ENCODE data around the gene SDK1.

Gene SDK1

DNA sequence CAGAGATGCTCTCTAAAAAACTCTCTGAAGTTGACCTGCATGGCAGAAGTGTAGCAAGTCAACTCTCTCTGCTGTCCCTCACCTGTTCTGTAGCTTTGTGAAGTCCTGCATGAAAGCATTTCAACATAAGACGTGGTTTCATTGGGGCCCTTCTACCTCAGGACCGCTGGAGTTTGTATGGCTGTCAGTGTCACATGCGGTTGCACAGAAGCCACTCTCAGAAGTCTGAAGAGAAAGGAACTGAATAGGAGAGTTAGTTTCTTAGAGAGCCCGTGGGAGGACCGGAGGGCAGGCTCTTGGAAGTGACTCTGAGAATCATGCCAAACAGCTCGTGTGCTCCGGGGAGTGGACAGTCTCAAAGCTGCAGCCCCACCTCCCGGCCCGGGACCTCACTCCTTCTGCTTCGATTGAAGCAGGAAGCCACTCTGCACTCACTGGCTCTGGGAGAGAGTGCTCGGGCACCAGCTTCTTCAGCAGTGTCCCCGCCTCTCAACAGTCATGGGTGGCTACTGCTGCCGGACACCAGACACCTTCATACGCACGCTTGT lies 486.7 kb downstream of the SDK1 start:
- DNase-seq (ENCODE audit: low spot score), result no peak

DNA sequence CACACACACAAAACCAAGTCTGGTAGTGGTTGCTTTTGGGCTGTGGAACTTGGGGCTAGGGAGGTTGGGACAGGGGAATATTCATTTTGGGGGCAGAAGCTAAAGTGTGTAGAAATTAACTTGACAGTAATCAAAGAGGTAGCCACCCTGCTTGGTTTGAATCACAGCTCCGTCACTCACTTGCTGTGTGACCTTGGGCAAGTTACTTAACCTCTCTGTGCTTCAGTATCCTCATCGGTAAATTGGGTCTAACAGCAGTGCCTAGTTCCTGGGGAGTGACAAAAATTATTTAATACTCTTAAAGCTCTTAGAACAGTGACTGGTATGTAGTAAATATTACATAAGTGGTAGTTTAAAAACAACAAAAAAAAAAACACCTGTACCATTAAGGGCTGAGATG lies 489.8 kb downstream of the SDK1 start:
- no peak for DNase-seq (ENCODE audit: low spot score)

DNA sequence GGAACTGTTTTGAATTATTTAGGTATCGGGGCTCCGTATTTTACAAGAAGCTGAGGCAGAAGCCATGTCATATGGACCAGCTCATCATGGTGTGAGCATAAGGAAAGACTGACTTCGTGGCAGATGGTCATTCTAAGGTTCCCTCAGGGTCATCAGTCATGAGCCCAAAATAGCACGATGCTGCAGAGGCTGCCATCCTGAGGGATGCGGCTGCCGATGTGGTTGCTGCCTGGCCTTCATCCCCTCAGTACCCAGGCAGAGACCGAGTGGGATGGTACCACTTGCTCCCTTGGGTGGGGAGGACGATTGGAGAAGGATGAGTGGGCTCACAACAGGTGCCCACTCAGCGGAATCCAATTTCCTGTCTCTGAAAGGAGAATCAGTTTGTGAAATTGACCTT lies 490.3 kb downstream of the SDK1 start:
- no peak for DNase-seq (ENCODE audit: low spot score)

DNA sequence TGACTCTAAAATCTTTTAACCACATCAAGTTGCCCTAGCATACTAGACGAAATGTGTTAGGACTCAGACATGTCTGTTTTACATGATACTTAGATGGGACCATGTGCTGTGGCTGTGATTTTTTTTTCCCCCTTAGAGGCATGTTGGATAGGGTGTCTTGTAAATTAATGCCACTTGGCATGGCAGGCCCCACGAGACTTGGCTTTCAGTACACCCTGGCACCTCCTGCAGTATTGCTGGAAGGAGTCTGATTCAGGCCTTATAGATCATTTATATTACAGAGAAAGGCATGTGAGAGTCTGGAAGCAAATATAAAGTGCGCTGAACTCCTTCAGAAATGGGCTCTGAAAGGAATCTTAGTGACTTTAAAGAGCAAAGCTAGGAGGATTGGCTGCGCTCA lies 494.1 kb downstream of the SDK1 start:
- DNase-seq (ENCODE audit: low spot score), result no peak

DNA sequence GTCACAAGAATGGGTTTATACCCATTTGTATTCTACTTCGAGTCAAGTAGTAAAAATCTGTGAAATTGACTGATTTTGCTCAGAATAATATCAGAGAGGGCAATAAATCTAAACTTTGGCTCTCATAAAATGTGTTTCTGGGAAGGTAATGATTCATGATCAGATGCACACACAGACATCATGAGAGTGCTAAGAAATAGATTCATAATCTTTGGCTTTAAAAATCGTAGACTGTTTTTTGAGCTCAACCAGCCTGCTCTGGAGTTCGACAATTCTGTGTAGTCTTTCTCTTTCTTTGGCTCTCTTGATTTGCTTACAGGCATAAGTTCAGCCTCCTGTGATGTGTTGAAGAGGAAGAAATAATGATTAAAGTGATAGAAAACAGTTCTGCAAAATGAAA lies 494.7 kb downstream of the SDK1 start:
- DNase-seq (ENCODE audit: low spot score), result no peak

DNA sequence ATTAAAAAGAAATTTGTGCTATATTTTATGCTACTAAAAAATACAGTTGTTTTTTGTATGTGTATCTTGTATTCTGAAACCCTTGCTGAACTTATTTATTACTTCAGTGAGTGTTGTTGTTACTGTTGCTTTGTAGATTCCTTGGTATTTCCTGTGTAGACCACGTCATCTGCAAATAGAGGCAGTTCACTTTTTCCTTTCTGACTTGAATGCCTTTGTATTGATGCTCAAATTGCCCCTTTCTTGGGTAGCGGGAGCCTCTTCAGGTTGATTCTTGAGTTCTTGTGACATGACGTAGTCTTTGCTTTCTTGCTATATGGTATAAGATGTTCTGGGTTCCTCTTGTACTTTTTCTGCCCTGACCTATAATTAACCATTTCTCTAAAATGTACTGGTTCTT lies 504.1 kb downstream of the SDK1 start:
- DNase-seq (ENCODE audit: low spot score), result no peak

DNA sequence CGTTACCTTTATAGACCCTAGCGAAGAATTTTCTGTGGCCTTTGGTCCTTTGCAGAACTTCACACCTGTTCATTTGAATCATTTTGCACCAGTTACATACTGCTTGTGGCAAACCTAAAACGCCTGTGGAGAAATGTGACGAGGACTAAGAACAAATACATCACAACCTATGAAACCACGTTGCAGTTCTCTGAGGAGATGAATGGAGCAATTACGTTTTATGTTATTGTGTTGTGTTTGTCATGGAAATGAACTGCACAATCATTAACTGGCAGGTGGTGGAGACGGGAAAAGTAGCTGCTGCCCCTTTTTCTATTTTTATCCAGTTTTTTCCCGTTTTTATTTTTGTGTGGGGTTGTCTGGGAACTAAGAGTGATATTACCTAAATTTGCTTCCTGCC lies 505.5 kb downstream of the SDK1 start:
- DNase-seq (ENCODE audit: low spot score), result no peak

DNA sequence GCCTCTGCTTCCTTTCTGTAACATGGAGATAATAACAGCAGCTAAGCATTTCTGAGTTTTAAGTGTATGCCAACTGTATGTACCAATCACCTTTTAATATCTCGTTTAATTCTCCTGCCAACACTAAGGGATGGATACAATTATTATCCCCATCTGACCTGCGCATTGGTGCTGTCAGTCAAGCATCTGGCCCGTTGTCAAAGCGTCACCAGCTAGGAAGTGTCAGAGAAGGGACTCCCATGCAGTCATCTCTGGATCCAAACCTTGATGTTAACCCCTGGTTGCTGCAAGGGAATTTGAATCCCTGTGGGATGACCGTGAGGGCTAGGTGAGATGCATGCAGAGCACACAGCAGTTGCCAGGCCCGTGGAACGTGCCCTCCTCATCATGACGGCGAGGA lies 506.8 kb downstream of the SDK1 start:
- DNase-seq (ENCODE audit: low spot score), result no peak

DNA sequence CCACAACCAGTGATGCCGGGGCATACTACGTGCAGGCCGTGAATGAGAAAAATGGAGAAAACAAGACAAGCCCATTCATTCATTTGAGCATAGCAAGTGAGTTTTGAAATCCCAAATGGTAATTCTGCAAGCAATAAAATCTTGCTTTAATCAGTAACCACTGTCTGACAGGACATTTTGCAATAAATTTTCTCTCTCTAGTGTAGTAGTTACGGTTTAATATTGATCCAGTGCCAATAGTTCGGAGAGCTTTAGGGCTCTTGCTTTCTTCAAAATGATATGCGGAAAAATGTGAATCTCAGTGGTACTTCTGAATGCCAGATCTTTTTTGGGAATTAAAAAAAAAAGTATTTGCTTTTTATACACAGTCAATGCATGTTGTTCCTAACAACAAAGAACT lies 520.4 kb downstream of the SDK1 start:
- no peak for DNase-seq (ENCODE audit: low spot score)

DNA sequence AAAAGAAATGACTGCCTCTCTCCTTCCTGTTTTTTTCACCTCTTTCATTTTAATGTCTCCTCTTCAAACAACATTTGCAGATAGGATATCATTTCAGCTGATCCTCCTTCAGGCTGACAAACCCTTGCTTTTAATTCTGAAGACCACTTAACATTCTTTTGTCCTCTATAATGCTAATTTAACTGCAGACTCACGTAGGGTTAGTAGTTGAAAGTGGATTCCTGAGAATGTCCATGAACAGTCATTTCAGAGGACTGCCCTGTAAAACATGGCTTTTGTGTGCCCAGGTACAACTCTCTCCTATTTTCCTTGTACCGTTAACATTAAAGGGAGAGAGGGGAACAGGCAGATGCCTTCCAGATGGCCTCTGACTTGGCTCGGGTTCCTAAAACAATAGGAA lies 524.4 kb downstream of the SDK1 start:
- DNase-seq (ENCODE audit: low spot score), result no peak

DNA sequence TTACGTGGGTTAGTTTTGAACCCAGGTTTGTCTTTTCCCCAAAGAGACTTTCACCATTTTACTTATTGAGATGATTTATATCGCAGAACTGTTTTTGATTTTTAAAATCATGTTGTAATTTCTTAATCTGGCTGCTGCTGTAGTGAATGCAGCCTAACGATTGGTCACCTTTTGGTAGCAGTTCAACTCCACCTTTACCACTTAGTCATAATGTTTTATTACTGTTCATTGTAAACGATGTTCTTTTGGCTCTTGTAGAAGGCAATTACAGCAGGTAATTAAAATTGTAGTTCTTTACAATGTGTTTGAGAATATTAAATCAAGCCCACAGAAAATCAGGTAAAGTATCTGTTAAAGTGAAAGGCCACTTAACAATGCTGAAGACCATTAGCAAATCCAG lies 531.1 kb downstream of the SDK1 start:
- DNase-seq (ENCODE audit: low spot score), result no peak

DNA sequence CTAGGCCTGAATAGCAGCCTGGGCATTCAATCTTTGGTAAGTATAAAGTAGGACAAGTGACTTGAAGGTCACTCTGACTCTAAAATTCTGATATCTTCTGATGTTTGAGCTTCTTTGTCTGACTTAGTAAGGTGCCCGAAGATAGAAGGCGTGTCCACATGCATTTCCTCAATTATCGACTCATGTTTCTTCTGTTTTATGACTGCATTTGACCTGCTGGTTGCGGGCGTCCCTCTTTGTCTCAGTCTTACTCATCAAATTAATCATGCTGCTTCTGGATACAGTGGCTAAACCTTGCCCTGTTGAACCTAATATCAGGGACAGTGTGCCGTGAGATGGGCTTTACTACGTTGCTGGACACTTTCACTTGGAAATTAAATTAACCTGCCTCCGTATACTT lies 534.1 kb downstream of the SDK1 start:
- no peak for DNase-seq (ENCODE audit: low spot score)

DNA sequence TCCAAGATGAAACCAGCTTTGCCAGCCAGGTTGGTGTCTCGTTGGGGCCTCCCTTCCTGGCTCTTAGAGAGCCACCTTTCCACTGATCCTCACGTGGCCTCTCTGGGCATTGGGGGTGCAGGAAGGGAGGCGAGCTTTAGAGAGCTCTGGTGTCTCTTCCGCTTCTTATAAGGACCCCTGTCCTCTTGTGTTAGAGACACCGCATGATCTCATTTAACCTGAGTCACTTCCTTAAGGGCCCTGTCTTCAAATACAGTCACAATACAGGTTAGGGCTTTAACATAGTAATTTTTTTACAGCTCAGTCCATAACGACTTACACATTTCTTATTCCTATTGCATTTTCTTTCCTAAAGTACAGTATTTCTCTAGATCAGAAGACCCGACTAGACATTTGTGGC lies 535.8 kb downstream of the SDK1 start:
- DNase-seq (ENCODE audit: low spot score), result no peak

DNA sequence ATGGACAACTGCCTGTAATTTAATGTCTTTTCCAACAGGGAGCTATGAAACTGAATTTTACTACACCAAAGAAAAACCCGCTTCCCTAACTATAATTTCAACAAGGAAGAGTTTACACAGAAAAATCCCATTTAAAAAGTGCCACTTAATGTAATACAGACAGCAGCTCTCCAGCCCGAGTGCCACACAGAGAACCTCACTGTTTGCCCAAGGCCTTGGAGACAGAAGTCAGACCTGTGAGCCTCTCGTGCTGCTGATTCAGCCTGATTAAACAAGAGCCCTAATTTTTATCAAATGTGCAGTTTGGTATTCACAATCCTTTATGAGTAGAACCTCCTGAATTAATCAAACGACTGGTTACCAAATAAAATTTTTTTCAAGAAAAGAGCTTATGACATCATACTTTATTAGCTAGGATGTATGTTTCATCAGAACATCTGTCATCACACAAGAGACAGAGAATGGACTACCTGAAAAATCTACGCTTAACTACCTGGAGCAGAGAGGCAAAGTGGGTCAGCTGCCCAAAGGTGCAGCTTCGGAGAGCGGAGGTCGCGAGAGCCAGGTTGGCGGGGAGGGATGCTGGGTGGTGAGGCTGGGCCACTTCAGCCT lies 543.6 kb downstream of the SDK1 start:
- no peak for DNase-seq (ENCODE audit: low spot score)

DNA sequence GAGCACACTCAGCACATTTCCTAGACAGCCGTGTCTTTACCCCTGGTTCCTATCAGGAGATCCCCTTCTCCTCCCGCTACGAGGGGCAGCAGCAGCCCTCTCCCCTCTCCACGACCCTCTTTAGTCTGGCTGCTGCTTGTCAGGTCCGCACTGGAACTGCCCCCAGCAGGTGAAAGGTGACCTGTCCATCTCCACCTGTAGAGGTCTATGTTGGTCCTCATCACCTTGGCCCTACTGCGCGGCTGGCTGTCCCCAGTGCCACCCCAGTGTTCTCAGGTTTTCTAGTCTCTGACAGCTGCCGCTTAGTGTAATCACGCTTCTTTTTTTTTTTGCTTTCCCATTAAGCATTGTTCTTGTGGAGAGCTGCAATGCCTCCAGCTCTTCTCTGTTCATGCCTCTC lies 545.7 kb downstream of the SDK1 start:
- no peak for DNase-seq (ENCODE audit: low spot score)

DNA sequence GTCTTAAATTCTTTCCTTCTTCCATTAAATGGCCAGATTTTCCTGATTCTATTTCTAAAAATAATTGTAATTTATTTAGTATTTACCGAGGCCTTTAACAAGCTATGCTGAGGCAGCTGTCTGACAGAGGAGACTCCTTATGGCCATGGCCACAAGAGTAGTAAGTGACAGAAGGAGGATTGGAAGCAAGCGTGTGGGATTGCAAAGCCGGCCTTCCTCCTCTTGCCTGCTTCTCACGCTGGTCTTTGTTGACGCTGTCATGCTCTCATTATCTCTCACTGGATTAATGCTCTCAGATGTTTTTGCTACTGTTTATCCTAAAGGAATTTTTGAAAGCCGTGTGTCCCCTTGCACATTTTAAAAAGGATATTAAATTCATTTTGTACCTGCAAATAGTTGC lies 546.3 kb downstream of the SDK1 start:
- no peak for DNase-seq (ENCODE audit: low spot score)

DNA sequence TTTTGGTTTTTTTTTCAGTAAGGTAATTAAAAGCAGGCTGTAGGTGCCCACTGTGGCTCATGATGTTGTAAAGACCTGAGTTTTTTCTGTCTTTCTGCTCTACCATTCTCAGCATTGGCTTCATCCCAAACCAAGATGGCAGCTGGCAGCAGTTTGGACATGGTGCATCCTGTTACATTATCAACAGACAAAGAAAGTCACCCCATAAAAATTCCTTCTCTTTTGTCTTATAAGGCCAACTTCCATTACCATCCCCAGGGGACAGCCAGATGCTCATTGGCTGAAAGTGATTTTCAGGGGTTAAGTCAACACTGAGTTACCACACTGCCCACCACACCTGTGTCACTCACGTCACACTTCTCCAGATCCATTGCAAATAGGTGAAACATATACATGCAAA lies 558.4 kb downstream of the SDK1 start:
- DNase-seq (ENCODE audit: low spot score), result no peak

DNA sequence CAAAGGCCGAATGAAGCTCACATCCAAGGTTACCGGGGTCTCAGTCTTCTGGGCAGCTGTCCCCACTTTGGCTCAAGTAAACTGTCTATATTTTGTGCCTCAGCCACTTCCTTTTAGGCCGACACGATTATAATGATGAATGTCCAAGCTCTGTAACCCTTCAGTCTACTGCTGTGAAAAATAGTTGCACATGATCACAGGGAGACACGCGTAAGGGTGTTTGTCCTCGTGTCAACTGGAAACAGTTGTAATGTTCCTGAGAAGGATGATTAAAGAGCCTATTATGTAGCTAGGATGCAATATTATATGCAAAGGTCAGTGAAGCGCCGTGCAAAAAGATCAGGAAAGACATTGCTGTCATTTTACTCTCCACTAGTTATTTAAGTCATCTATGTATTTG lies 559.9 kb downstream of the SDK1 start:
- DNase-seq (ENCODE audit: low spot score), result no peak

DNA sequence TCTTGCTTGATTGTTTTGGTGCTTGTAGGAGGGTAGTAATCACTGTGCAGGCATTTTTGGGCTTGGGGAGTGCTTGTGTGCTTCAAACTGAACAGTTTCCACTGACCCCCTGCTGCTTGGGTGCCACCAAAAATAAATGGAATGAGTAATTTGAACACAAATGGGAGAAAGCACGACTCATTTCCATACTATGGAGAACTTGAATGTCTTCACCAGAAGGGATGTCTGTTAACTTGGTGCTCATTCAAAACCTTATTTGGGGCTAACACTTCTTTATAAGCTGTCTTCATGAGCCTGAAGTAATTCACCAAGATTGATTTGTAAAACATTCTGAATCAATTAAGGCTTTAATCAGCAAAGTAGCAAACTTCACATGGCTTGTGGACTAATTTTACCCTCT lies 560.3 kb downstream of the SDK1 start:
- no peak for DNase-seq (ENCODE audit: low spot score)

DNA sequence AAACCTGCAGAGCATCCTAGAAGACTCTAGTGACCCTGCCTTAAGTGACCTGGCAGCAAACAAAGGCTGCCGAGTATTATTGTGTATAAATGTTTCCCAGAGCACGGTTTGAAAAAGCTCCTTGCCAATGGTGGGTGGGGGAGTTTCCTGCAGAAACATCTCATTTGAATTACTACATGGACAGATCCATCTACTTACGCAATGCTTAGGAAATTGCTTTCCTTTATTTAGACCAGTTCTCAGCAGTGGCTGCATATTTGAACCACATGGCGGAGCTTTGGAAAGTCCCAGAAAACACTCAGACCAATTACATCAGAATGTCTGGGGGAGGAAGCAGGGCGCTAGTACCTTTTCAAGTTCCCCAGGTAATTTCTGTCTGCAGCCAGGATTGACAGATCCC lies 560.9 kb downstream of the SDK1 start:
- DNase-seq (ENCODE audit: low spot score), result no peak

DNA sequence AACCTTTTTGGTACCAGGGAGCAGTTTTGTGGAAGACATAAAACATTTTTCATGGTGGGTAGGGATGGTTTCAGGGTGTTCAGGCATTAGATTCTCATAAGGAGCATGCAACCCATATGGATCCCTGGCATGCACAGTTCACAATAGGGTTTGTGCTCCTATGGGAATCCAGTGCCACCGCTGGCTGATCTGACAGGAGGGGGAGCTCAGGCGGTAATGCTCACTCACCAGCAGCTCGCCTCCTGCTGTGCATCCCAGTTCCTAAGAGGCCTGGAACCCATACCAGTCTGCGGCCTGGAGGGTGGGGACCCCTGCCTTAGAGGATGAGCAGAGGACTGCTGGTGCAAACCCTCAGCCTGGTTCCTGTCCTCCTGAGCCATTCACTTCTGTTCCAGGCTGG lies 561.7 kb downstream of the SDK1 start:
- DNase-seq (ENCODE audit: low spot score), result no peak

DNA sequence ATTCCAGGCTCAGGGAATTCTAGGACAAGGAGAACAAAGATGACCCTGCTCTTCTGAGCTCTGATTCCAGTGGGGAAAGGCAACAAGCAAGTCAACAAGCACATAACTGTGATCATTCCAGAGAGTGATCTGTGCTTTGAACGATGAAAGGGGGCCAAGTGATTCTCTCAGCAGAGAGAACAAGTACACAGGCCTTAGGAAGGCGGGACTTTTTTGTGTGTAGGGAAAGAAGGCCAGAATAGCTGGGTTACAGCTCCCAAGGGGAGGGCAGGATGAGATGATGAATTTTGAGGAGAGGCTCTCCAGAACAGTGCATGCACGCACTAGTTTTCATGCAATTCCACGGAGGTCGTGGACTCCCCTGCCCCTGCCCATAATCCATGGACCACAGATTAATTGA lies 565.2 kb downstream of the SDK1 start:
- DNase-seq (ENCODE audit: low spot score), result no peak

DNA sequence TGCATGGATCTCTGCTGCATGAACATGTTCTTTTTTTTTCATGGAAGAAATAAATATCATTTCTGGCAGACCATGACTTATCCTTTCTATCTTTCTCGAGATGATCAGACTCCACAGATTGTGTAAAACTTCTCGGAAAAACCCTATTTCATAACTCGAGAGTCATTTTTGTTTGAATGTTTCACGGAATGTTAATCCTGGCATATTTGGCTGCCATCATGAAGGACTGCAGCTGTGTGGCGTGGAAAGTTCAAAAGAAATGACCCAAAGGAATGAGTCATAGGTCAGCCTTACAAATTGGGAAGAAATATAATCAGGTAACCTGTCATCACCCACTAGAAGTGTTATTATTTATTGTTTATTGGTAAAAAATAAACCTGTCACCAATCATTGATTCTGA lies 566.8 kb downstream of the SDK1 start:
- DNase-seq (ENCODE audit: low spot score), result no peak

DNA sequence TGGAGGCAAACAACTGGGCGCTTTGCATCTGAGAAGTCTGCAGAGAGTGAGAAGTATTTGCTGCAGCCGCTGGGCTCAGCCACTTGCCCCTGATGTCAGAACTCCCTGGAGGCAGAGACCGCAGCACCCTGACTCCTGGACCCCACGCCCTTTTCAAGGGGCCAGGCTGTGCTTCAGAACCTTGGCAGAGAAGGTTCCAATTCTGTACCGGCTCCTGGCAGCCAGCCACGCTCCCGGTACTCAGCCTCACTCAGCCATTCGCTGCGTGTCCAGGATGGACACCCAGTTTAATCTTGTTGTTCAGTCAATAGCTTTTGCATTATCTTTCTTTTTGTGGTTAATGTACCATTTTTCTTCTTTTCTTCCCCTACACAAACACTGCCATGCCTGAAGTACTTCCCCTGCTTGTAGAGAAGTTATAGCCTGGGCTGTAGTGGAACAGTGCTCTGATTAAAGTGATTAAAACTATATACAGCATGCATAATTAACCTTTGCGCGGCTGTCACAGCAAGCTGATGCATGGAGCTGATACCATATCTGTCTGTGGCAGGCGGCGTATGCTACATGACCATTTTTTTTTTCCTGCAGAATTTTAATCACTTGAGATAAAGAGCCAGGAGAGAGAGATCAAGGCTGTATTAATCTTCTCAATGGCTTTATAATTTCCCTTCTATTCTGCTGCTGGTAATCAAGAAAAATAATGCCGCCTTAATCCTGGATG lies 578.5 kb downstream of the SDK1 start:
- DNase-seq (ENCODE audit: low spot score), result no peak
